SK-N-SH (cell line): Measurements from ENCODE around the gene MMS19. TPM values are rescaled to one million over a fixed set of nuclear protein-coding genes. Genes with fewer than 3 reads are reported as not detected.

ENCODE experiments used
- CTCF ChIA-PET: fragments of 300-600, 350-600 bp; formaldehyde crosslinking; extraction: SDS; loops from one replicate; lab custom pipeline; 2021; lab: Yijun Ruan, JAX
- POLR2A ChIA-PET: fragments of 350-600 bp; sonication (Branson Sonifier 250); formaldehyde crosslinking; extraction: SDS; loops from one replicate; lab custom pipeline; 2020; ENCODE audit warnings: antibody characterized with exemption, inconsistent platforms; lab: Yijun Ruan, JAX
- DNase-seq: peaks from one replicate; pipeline ENCODE4 v3.0.0; 2012
- H2AFZ ChIP-seq: fragments of 200-600 bp; sonication (generic); 2 replicates; pipeline ENCODE4 v1.8.1; 2016; ENCODE audit warnings: antibody characterized with exemption, mild to moderate bottlenecking, low read depth
- H3F3A ChIP-seq: fragments of 200-600 bp; sonication (generic); replicated peaks from 2 replicates; pipeline ENCODE3; 2016; ENCODE audit warnings: antibody characterized with exemption, mild to moderate bottlenecking; ENCODE audit not compliant: insufficient read depth
- H3K27ac ChIP-seq, 2 experiments: fragments of 200-500 bp in 1 of 2; fragments of 200-600 bp in 1 of 2; sonication (Bioruptor generic) in 1 of 2; sonication (generic), shearing (Covaris generic) in 1 of 2; 2 replicates each; pipeline versions ENCODE4 v1.5.1 to v1.6.1; 2014 to 2016; ENCODE audit warnings: low read depth in 2 of 2, inconsistent platforms in 1 of 2, low read length in 1 of 2, mild to moderate bottlenecking in 1 of 2, mixed read lengths in 1 of 2
- H3K27me3 ChIP-seq: fragments of 200-600 bp; sonication (generic), shearing (Covaris generic); 2 replicates; pipeline ENCODE4 v1.6.1; 2016; ENCODE audit warnings: mixed run types; ENCODE audit not compliant: insufficient read depth
- H3K36me3 ChIP-seq, 2 experiments: fragments of 200-500 bp in 1 of 2; fragments of 200-600 bp in 1 of 2; sonication (Bioruptor generic) in 1 of 2; sonication (generic) in 1 of 2; replicated peaks in 1 of 2; 2 replicates each; pipeline versions ENCODE3 to v1.5.1; 2014 to 2016; ENCODE audit warnings: low read length in 1 of 2, mild to moderate bottlenecking in 1 of 2; ENCODE audit not compliant: insufficient read depth in 2 of 2, control insufficient read depth in 1 of 2
- H3K4me1 ChIP-seq, 2 experiments: fragments of 200-500 bp in 1 of 2; fragments of 200-600 bp in 1 of 2; sonication (Bioruptor generic) in 1 of 2; sonication (generic), shearing (Covaris generic) in 1 of 2; 2 replicates each; pipeline versions ENCODE4 v1.5.1 to v1.6.1; 2014 to 2016; ENCODE audit warnings: low read depth in 1 of 2, low read length in 1 of 2, mixed run types in 1 of 2; ENCODE audit not compliant: insufficient read depth in 2 of 2, control insufficient read depth in 1 of 2
- H3K4me2 ChIP-seq: fragments of 200-600 bp; sonication (generic), shearing (Covaris generic); 2 replicates; pipeline ENCODE4 v1.6.1; 2017; ENCODE audit warnings: mixed run types
- H3K4me3 ChIP-seq, 2 experiments: fragments of 200-500 bp in 1 of 2; fragments of 200-600 bp in 1 of 2; sonication (Bioruptor generic) in 1 of 2; sonication (generic), shearing (Covaris generic) in 1 of 2; 2 replicates each; pipeline versions ENCODE4 v1.5.1 to v1.8.1; 2014 to 2016; ENCODE audit warnings: low read depth in 2 of 2, inconsistent platforms in 1 of 2, low read length in 1 of 2, mild to moderate bottlenecking in 1 of 2, mixed read lengths in 1 of 2, moderate library complexity in 1 of 2
- H3K79me2 ChIP-seq: fragments of 200-600 bp; sonication (generic); 2 replicates; pipeline ENCODE4 v1.8.1; 2017; ENCODE audit warnings: mild to moderate bottlenecking; ENCODE audit not compliant: insufficient read depth
- H3K9ac ChIP-seq: fragments of 200-600 bp; sonication (generic); 2 replicates; pipeline ENCODE4 v1.6.1; 2017; ENCODE audit warnings: mixed run types
- H3K9me2 ChIP-seq: fragments of 200-600 bp; sonication (generic); 2 replicates; pipeline ENCODE4 v1.6.1; 2017; ENCODE audit warnings: mixed run types
- H3K9me3 ChIP-seq: fragments of 200-600 bp; sonication (generic); 2 replicates; pipeline ENCODE4 v1.6.1; 2017; ENCODE audit warnings: mixed run types, mild to moderate bottlenecking, moderate library complexity
- H4K20me1 ChIP-seq: fragments of 200-600 bp; sonication (generic); 2 replicates; pipeline ENCODE4 v1.6.1; 2017; ENCODE audit warnings: mild to moderate bottlenecking, mixed run types; ENCODE audit not compliant: insufficient read depth
- MAX ChIP-seq: IDR thresholded peaks from 2 replicates; pipeline ENCODE4 v1.4.0; 2012; ENCODE audit warnings: low read depth
- MEF2A ChIP-seq: IDR thresholded peaks from 2 replicates; pipeline ENCODE4 v1.4.0; 2012; ENCODE audit warnings: low read depth, borderline replicate concordance
- POLR2AphosphoS5 ChIP-seq: IDR thresholded peaks from 2 replicates; pipeline ENCODE4 v1.6.1; 2012; ENCODE audit warnings: low read depth, low read length
- USF2 ChIP-seq: fragments of 150-350 bp; IDR thresholded peaks from 2 replicates; pipeline ENCODE4 v1.6.1; 2017; ENCODE audit warnings: antibody characterized with exemption, low read length, low read depth, borderline replicate concordance
- ZBTB33 ChIP-seq: IDR thresholded peaks from 2 replicates; pipeline ENCODE4 v1.4.0; 2012; ENCODE audit warnings: low read depth, borderline replicate concordance
- WGBS: methylation state at CpG from one replicate; pipeline ENCODE4 v1.1.6; 2017; ENCODE audit warnings: low lambda C conversion rate; 5-methylcytosine and 5-hydroxymethylcytosine counted together
- polyA plus RNA-seq, 3 experiments: library from polyadenylated mRNA; depleted of rRNA; stranded (reverse); fragments of >200 nt; gene quantifications; 2 replicates each; pipeline ENCODE4 v1.2.3, GENCODE V29; 2012

Gene MMS19
- polyA plus RNA-seq, 1 of the 3 experiments (the other 2 are of a cell fraction), result 56.9 TPM

GRCh38 chr10:97509120-97509680 lies 11.0 kb upstream of the MMS19 start:
- WGBS, result 94% methylated on average over 8 of the region's 8 CpGs

GRCh38 chr10:97508342-97508741 lies 10.1 kb upstream of the MMS19 start:
- no peak overlapping the region for H3K4me3 ChIP-seq
- no peak for DNase-seq
- WGBS, result 9% methylated on average over 1 of the region's 1 CpG
- H4K20me1 ChIP-seq, result peaks cover 88% of the 10 kb centered on the region
- no peaks in the 10 kb centered on the region for H3K27me3 ChIP-seq
- no peak overlapping the region for H3K9ac ChIP-seq
- TF ChIP-seq ZBTB33 (no peak), MAX (no peak), MEF2A (no peak)
- H2AFZ ChIP-seq, result no peak overlapping the region
- H3K4me2 ChIP-seq, result no peak overlapping the region
- no peak overlapping the region for H3K27ac ChIP-seq
- H3K36me3 ChIP-seq, result no peaks in the 10 kb centered on the region
- H3K79me2 ChIP-seq, result peaks cover 83% of the 10 kb centered on the region
- no peaks in the 10 kb centered on the region for H3K9me2 ChIP-seq
- ChIA-PET POLR2A (no interaction called here), CTCF (interaction anchor here (1.3 kb wide), 1 partner anchor 45 kb away, joined by 9 read pairs; no protein-coding TSS in a partner anchor)
- H3F3A ChIP-seq, result no peaks in the 10 kb centered on the region
- H3K9me3 ChIP-seq, result no peaks in the 10 kb centered on the region
- H3K4me1 ChIP-seq, result no peaks in the 10 kb centered on the region

More at GRCh38 chr10:97509120-97509680, 11.0 kb upstream of the MMS19 start:
- no peaks in the 10 kb centered on the region for H3K36me3 ChIP-seq
- ChIA-PET CTCF (interaction anchor here (0.9 kb wide), 1 partner anchor 12 kb away, joined by 3 read pairs; no protein-coding TSS in a partner anchor), POLR2A (no interaction called here)
- H3K27me3 ChIP-seq, result no peaks in the 10 kb centered on the region
- no peak overlapping the region for H3K9ac ChIP-seq
- peaks cover 92% of the 10 kb centered on the region for H4K20me1 ChIP-seq
- H3F3A ChIP-seq, result no peaks in the 10 kb centered on the region
- no peak overlapping the region for H3K4me3 ChIP-seq
- no peaks in the 10 kb centered on the region for H3K4me1 ChIP-seq
- no peaks in the 10 kb centered on the region for H3K9me3 ChIP-seq
- TF ChIP-seq POLR2AphosphoS5, result no peak
- no peak for TF ChIP-seq USF2
- no peak overlapping the region for H2AFZ ChIP-seq
- no peak for DNase-seq
- H3K4me2 ChIP-seq, result no peak overlapping the region
- H3K79me2 ChIP-seq, result peaks cover 82% of the 10 kb centered on the region
- no peaks in the 10 kb centered on the region for H3K9me2 ChIP-seq
- H3K27ac ChIP-seq, result no peak overlapping the region
